ENCODE data around the gene CCDC32. TPM values are rescaled to one million over a fixed set of nuclear protein-coding genes. Genes with fewer than 3 reads are reported as not detected.

CCDC32 gene
- total and polyA plus RNA-seq, 4 experiments from 2014 or later, result 31.7 to 49.3 (median 37.2) TPM

DNA sequence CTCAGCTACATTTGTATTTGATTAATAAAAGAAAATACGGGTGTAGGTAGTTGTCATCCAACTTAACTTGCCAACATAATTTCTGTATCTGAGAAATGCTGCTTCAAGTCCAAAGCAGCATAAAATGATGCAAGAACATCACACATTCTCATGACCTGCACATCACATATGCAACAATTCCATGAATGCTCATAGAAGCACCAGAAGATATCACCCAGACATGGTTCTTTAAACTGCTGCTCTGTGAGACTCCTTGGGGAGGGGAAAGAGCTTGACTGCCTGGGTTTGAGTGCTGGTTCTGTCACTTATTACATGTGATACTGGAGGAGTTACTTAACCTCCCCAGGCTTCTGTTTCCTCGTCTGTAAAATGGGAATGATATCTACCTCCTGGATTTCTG is 54.6 kb downstream of the CCDC32 start:
- H3K9me3 ChIP-seq (ENCODE audit: control insufficient read depth in 1 of 2, low read length in 2 of 2), result no peaks in the 10 kb centered on the region
- H3K4me3 Mint-ChIP-seq, result peak overlapping the region in 3 of 8 donors; percentile 70 to 93 (median 79)
- H3K27me3 Mint-ChIP-seq, result peaks cover 36 to 55% of the 10 kb centered on the region in 2 donors
- H3K4me1 Mint-ChIP-seq, result peaks cover 12 to 24% (median 18%) of the 10 kb centered on the region in 4 donors
- POLR2A ChIA-PET (ENCODE audit: partially characterized antibody), result interaction anchor here (1.2 kb wide), 1 partner anchor 40 kb away, joined by 3 read pairs; the partner anchor contains the start of gene CHST14
- peaks cover 31% of the 10 kb centered on the region for H3K27me3 ChIP-seq (ENCODE audit: insufficient read depth, low read length)
- H3K4me3 ChIP-seq (ENCODE audit: low read length in 2 of 2), result no peak overlapping the region
- H3K27ac Mint-ChIP-seq, result no peak overlapping the region
- peaks cover 25% of the 10 kb centered on the region for H3K4me1 ChIP-seq (ENCODE audit: insufficient read depth, low read length)
- H3K36me3 ChIP-seq (ENCODE audit: insufficient read depth, low read length), result no peaks in the 10 kb centered on the region
- DNase-seq, result no peak
- H3K27ac ChIP-seq (ENCODE audit: low read depth, low read length), result no peak overlapping the region
- no peaks in the 10 kb centered on the region for H3K9me3 Mint-ChIP-seq
- no peaks in the 10 kb centered on the region for H3K36me3 Mint-ChIP-seq
- CTCF ChIA-PET (ENCODE audit: partially characterized antibody), result interaction anchor here (1.8 kb wide), 1 partner anchor 10 kb away, joined by 4 read pairs; no protein-coding TSS in a partner anchor
- intact Hi-C loops (cut with micrococcal nuclease), result no loop called here

- Histone ChIP-seq H3K36me3 (ENCODE audit: insufficient read depth, low read length) (no peaks in the 10 kb centered on the region), H3K9me3 (ENCODE audit: control insufficient read depth in 1 of 2, low read length in 2 of 2) (no peaks in the 10 kb centered on the region), H3K27me3 (ENCODE audit: insufficient read depth, low read length) (peaks cover 38% of the 10 kb centered on the region), H3K4me3 (ENCODE audit: low read length in 2 of 2) (no peak overlapping the region), H3K27ac (ENCODE audit: low read depth, low read length) (no peak overlapping the region), H3K4me1 (ENCODE audit: insufficient read depth, low read length) (peaks cover 25% of the 10 kb centered on the region)
- peaks cover 12 to 24% (median 18%) of the 10 kb centered on the region in 4 donors for H3K4me1 Mint-ChIP-seq
- H3K4me3 Mint-ChIP-seq, result peak overlapping the region in 1 of 8 donors; percentile 46
- no peak overlapping the region for H3K27ac Mint-ChIP-seq
- DNase-seq, result no peak
- peaks cover 37 to 59% of the 10 kb centered on the region in 2 donors for H3K27me3 Mint-ChIP-seq
- CTCF ChIA-PET (ENCODE audit: partially characterized antibody), result interaction anchor here (0.7 to 4.5 kb wide), 10 partner anchors 9 to 164 kb away, joined by 3 to 29 read pairs (median 4); partner anchors contain the start of gene BAHD1
- intact Hi-C loops (cut with micrococcal nuclease), result no loop called here
- no peaks in the 10 kb centered on the region for H3K9me3 Mint-ChIP-seq
- no peaks in the 10 kb centered on the region for H3K36me3 Mint-ChIP-seq
- POLR2A ChIA-PET (ENCODE audit: partially characterized antibody), result no interaction called here
Measured at GRCh38 chr15:40508216-40508615, 56.6 kb downstream of the CCDC32 start.

- peaks cover 31% of the 10 kb centered on the region for H3K27me3 ChIP-seq (ENCODE audit: insufficient read depth, low read length)
- no peak overlapping the region for H3K27ac ChIP-seq (ENCODE audit: low read depth, low read length)
Measured at GRCh38 chr15:40506964-40507571, 57.8 kb downstream of the CCDC32 start.

More at GRCh38 chr15:40506964-40507571, 57.8 kb downstream of the CCDC32 start:
- H3K9me3 Mint-ChIP-seq, result no peaks in the 10 kb centered on the region
- H3K4me1 Mint-ChIP-seq, result peaks cover 9 to 20% (median 14%) of the 10 kb centered on the region in 4 donors
- DNase-seq, result peak; percentile 44 to 64 (median 47)
- POLR2A ChIA-PET (ENCODE audit: partially characterized antibody), result interaction anchor here (0.8 to 1.6 kb wide), 3 partner anchors 33 to 67 kb away, joined by 3 to 5 read pairs (median 5); partner anchors contain the start of gene BAHD1
- H3K9me3 ChIP-seq (ENCODE audit: control insufficient read depth in 1 of 2, low read length in 2 of 2), result no peaks in the 10 kb centered on the region
- H3K36me3 ChIP-seq (ENCODE audit: insufficient read depth, low read length), result no peaks in the 10 kb centered on the region
- peak overlapping the region in 1 of 2 donors; percentile 22 for H3K4me3 ChIP-seq (ENCODE audit: low read length in 2 of 2)
- no peaks in the 10 kb centered on the region for H3K36me3 Mint-ChIP-seq
- peaks cover 30 to 48% of the 10 kb centered on the region in 2 donors for H3K27me3 Mint-ChIP-seq
- CTCF ChIA-PET (ENCODE audit: partially characterized antibody), result interaction anchor here (0.7 to 4.5 kb wide), 13 partner anchors 10 to 164 kb away, joined by 3 to 29 read pairs (median 4); partner anchors contain the start of gene BAHD1
- H3K4me3 Mint-ChIP-seq, result peak overlapping the region in 6 of 8 donors; percentile 12 to 74 (median 54)
- H3K4me1 ChIP-seq (ENCODE audit: insufficient read depth, low read length), result peaks cover 24% of the 10 kb centered on the region
- H3K27ac Mint-ChIP-seq, result no peak overlapping the region
- intact Hi-C loops (cut with micrococcal nuclease), result loop anchor here (1.0 to 2.0 kb wide), 3 partner anchors 14 to 163 kb away; no protein-coding TSS in a partner anchor

Other genes starting within 250 kb of the CCDC32 start
- gene INAFM2, start 241.3 kb downstream of the CCDC32 start, total RNA-seq, result 1 to 10 TPM; 7.2 to 7.5 TPM
- 1 to 10 TPM in 1 of 2 donors, under 1 TPM in 1; 0.08 to 2.8 TPM for gene INAFM2, start 241.3 kb downstream of the CCDC32 start, polyA plus RNA-seq
- 1 to 10 TPM; 2.6 to 5.1 TPM for gene CCDC9B, start 224.1 kb downstream of the CCDC32 start, total RNA-seq
- gene CCDC9B, start 224.1 kb downstream of the CCDC32 start, polyA plus RNA-seq, result under 1 TPM in 1 of 2 donors, not detected in 1; 0.53 TPM
- not detected for gene PHGR1, start 214.0 kb downstream of the CCDC32 start, total RNA-seq
- not detected for gene PHGR1, start 214.0 kb downstream of the CCDC32 start, polyA plus RNA-seq
- under 1 TPM; 0.03 to 0.23 TPM for gene DISP2, start 206.8 kb downstream of the CCDC32 start, total RNA-seq
- under 1 TPM in 1 of 2 donors, not detected in 1; 0.05 TPM for gene DISP2, start 206.8 kb downstream of the CCDC32 start, polyA plus RNA-seq
- 1 to 10 TPM; 6.8 to 8.8 TPM for gene KNSTRN, start 182.3 kb downstream of the CCDC32 start, total RNA-seq
- gene KNSTRN, start 182.3 kb downstream of the CCDC32 start, polyA plus RNA-seq, result 1 to 10 TPM; 1.0 to 2.5 TPM
- gene IVD, start 159.2 kb downstream of the CCDC32 start, total RNA-seq, result 10 to 100 TPM; 56.4 to 62.2 TPM
- 10 to 100 TPM; 25.7 to 26.8 TPM for gene IVD, start 159.2 kb downstream of the CCDC32 start, polyA plus RNA-seq
- 10 to 100 TPM; 47.0 to 49.2 TPM for gene BAHD1, start 124.1 kb downstream of the CCDC32 start, total RNA-seq
- 1 to 10 TPM; 1.5 to 4.6 TPM for gene BAHD1, start 124.1 kb downstream of the CCDC32 start, polyA plus RNA-seq
- gene CHST14, start 94.1 kb downstream of the CCDC32 start, total RNA-seq, result 10 to 100 TPM in 1 of 2 experiments, 1 to 10 TPM in 1; 9.1 to 10.5 TPM
- gene CHST14, start 94.1 kb downstream of the CCDC32 start, polyA plus RNA-seq, result 1 to 10 TPM in 1 of 2 donors, under 1 TPM in 1; 0.64 to 1.5 TPM
- 10 to 100 TPM; 13.6 to 15.1 TPM for gene RPUSD2, start 4.3 kb upstream of the CCDC32 start, total RNA-seq
- 10 to 100 TPM; 19.4 to 25.0 TPM for gene RPUSD2, start 4.3 kb upstream of the CCDC32 start, polyA plus RNA-seq
- gene KNL1, start 29.2 kb upstream of the CCDC32 start, total RNA-seq, result 1 to 10 TPM in 1 of 2 experiments, under 1 TPM in 1; 0.99 to 1.2 TPM
- under 1 TPM in 1 of 2 donors, not detected in 1; 0.10 TPM for gene KNL1, start 29.2 kb upstream of the CCDC32 start, polyA plus RNA-seq
- gene RAD51, start 130.1 kb upstream of the CCDC32 start, total RNA-seq, result 1 to 10 TPM in 1 of 2 experiments, under 1 TPM in 1; 0.93 to 1.7 TPM
- 1 to 10 TPM in 1 of 2 donors, under 1 TPM in 1; 0.21 to 1.6 TPM for gene RAD51, start 130.1 kb upstream of the CCDC32 start, polyA plus RNA-seq
- 10 to 100 TPM; 24.5 to 26.7 TPM for gene RMDN3, start 190.2 kb upstream of the CCDC32 start, total RNA-seq
- gene RMDN3, start 190.2 kb upstream of the CCDC32 start, polyA plus RNA-seq, result 10 to 100 TPM; 28.9 to 35.9 TPM
- 10 to 100 TPM; 21.2 to 24.1 TPM for gene GCHFR, start 199.0 kb upstream of the CCDC32 start, total RNA-seq
- gene GCHFR, start 199.0 kb upstream of the CCDC32 start, polyA plus RNA-seq, result 100 to 1,000 TPM in 1 of 2 donors, 10 to 100 TPM in 1; 74.8 to 115 TPM
- gene C15orf62, start 204.9 kb upstream of the CCDC32 start, total RNA-seq, result 1 to 10 TPM; 3.5 TPM
- under 1 TPM; 0.24 to 0.29 TPM for gene C15orf62, start 204.9 kb upstream of the CCDC32 start, polyA plus RNA-seq
- gene ZFYVE19, start 242.0 kb upstream of the CCDC32 start, total RNA-seq, result 10 to 100 TPM; 34.1 to 35.0 TPM
- gene ZFYVE19, start 242.0 kb upstream of the CCDC32 start, polyA plus RNA-seq, result 10 to 100 TPM; 10.4 to 20.4 TPM
- gene DNAJC17, start 242.4 kb upstream of the CCDC32 start, total RNA-seq, result 10 to 100 TPM; 40.5 to 43.9 TPM
- 10 to 100 TPM; 24.3 to 31.5 TPM for gene DNAJC17, start 242.4 kb upstream of the CCDC32 start, polyA plus RNA-seq

Measured in CD4-positive, alpha-beta memory T cell (primary cell).